GM12874 (cell line): Measurements from ENCODE around the gene NOTUM.

Source experiments
- CTCF ChIP-seq: IDR thresholded peaks from 2 replicates; pipeline ENCODE4 v1.5.1; 2011; ENCODE audit warnings: low read depth, mild to moderate bottlenecking, control low read depth, low read length, moderate library complexity; ENCODE audit not compliant: insufficient read depth

NOTUM gene

DNA sequence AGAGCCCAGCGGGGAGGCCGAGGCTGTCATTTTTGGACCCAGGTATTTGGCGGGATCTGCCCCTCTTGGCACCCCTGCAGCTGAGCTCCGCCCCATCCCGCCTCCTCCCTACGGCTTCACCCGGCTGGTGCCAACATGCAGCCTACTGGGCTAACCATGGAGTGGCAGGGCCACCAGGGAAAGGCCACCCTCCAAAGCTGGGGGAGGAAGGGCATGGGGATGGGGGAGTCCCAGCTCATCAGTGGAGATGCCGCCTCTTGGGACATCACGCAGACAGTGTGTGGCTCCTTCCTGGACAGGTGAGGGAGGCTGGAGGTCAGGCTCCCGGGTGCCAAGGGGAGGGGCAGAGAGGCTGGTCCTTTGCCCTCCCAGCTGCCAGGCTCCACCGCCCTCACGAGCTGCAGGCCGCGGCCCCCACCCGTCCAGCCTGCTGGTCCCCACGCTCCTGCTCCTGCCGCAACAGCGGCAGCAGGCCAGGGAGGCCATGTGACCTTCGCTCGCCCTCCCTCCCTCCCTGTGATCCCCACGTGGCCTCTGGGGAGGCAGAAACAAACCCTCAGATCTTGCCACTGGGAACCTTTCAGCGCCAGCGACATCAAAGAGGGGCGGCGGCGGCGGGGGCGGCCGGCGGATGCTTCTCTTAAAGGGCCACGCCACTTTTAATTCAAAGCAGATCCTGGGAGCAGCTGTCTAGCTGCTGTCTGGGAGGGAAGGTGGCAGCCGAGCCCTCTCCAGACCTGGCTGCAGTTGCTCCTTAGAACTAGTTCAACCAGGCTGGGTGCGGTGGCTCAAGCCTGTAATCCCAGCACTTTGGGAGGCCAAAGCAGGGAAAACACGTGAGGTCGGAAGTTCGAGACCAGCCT is 6.8 kb upstream of the NOTUM start:
- no peak for TF ChIP-seq CTCF

- TF ChIP-seq CTCF: no peak
Measured at GRCh38 chr17:81967244-81967532, 6.2 kb upstream of the NOTUM start.

DNA sequence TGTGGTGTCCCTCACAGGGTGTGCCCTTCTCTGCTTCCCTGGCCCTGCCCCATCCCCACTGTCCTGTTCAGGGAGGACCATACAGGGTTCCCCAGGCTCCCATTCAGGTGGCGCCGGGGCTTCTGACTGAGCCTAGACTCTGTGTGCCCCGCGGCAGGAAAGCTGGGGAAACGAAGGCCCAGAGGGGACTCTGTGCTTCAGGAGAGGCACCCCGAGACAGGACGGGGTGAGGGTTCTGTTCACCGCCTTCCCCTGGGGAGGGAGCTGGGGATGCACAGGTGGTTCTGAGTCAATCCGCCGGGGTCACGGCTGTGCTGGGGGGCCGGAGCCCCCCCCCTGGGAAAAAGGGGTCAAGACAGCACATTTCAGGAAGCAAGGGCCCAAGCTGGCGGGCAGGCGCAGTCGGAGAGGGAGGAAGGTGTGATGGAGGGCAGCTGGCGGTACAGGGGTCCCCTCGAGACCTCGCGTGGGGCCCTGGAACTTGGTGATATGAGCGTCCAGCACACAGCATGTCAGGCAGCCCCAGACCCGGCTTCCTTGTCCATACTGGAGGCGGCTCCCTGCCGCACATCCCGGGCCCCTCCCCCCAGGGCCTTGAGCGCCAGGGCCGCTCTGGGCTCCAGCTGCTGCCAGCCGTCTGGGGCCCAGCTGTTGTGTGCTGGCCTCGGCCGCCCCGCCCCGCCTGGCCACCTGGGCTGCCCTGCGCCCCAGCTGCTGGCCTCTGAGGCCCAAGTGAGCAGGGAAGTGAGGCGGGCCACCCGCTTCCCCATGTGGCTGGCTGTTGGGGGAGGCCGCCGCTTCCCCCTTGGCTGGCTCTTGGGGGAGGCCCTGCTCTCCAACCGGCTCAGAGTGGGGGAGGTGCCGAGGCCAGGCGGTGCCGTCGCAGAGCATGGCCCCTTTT is 5.6 kb upstream of the NOTUM start:
- no peak for TF ChIP-seq CTCF

DNA sequence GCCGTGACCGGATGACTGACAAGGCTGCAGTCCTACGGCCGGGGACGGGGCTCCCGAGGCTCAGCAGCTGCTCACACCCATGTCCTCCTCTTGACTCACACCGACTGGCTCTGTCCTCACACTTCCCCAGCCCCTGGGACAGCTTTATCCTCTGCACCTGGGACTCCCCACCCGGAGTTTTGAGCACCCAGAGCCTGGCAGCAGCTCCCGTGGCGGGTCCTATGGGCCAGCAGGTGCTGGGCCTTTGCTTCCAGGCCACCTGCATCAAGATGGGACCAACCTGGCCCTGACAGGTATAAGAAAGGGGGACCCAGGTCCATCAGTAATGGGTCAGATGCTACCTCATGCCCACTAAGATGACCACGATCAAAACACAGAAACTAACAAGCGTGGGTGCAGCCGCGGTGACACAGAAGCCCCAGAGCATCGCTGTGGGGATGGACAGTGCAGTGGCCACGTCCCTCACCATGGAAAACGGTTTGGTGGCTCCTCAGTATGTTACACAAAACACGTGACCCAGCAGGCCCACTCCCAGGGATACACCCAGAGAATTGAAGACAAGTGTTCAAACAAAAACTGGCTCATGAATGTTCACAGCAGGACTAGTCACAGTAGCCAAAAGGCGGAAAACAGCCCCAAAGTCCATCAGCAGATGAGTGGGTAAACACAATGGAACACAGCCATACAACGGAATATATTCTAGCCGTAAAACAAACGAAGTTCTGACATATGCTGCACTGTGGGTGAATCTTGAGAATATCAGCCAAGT is 3.3 kb upstream of the NOTUM start:
- TF ChIP-seq CTCF: no peak

DNA sequence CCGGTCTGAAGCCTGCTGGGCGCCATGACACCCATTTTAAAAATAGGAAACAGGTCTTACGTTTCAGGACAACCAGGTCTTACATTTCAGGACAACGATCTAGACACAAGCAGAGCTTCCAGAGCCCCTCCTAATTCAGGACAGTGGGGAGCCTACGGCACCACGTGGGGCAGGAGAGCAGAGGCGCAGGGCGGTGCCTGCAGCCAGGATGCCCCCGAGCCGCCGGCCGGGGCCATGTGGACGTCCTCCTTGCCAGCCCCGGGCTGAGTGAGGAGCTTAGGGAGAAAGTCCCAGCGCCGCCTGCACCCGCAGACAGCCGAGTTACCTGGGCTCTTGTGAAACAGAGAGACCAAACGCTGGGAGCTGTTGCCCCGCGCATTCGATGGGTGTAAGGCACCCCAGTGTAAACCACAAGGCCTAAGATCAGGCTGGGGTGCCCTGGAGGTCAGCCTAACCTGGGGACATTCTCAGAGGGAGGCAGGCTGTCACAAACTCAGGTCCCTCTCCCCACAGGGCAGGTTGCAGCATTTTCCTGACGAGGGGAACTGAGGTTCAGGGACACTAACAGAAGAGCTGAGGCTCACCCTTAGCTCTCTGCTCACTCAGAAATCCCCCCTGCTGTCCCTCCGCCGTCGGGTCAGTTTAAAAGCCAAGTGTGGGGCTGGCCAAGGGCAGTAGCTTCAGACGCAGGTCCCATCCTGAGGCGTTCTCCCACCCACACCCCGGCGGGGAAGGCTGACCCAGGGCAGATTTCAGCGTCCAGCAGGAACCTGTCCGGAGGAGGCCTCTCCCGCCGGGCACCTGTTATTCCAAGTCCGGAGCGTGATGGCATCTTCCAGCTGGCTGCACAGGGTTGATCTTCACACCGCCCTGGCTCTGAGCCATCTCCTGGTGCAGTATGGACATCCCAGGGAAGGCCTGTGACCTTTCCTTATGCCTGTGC is 1.8 kb upstream of the NOTUM start:
- TF ChIP-seq CTCF: no peak

GRCh38 chr17:81961521-81962498 is 823 bp upstream of the NOTUM start:
- TF ChIP-seq CTCF: no peak
